Keratinocyte (primary cell): ENCODE measurements around the gene DDX51.

Experiments used
- CTCF ChIP-seq, 3 experiments: IDR thresholded peaks in 1 of 3; conservative IDR thresholded peaks in 1 of 3; optimal IDR thresholded peaks in 1 of 3; 2 replicates in 2 of 3; 3 replicates in 1 of 3; pipeline versions ENCODE3 to v1.5.1; 2011; ENCODE audit warnings: low read length in 3 of 3, mild to moderate bottlenecking in 3 of 3, moderate library complexity in 2 of 3, control low read depth in 1 of 3, inconsistent platforms in 1 of 3; ENCODE audit not compliant: insufficient read depth in 2 of 3; ENCODE audit errors: extremely low read depth in 1 of 3
- EZH2 ChIP-seq: IDR thresholded peaks from one replicate; pipeline ENCODE4 v1.6.1; 2012; ENCODE audit warnings: inconsistent platforms, mild to moderate bottlenecking, low read length, moderate library complexity

GRCh38 chr12:132132609-132133430 lies 11.3 kb downstream of the DDX51 start:
- TF ChIP-seq CTCF (optimal IDR thresholded peaks at IDR 0.05 in 1 of 3, IDR thresholded peaks at IDR 0.05 in 1 of 3, conservative IDR thresholded peaks at IDR 0.05 in 1 of 3; ENCODE audit: extremely low read depth in 1 of 3, insufficient read depth in 2 of 3, low read length in 3 of 3) = no peak
- no peak for TF ChIP-seq EZH2
